Epithelial cell of esophagus (primary cell): ENCODE measurements around the gene KLHL15.
A peak's percentile ranks its signal among the peaks of the same experiment; 100 is the strongest.

Experiments
- DNase-seq: peaks from one replicate; pipeline ENCODE4 v3.0.0; 2010; ENCODE audit warnings: low read depth
- H3K4me3 ChIP-seq: 2 replicates; pipeline ENCODE4 v1.5.1; 2011; ENCODE audit warnings: mild to moderate bottlenecking, low read length, control low read depth
- CTCF ChIP-seq: IDR thresholded peaks from 2 replicates; pipeline ENCODE4 v1.5.1; 2011; ENCODE audit warnings: low read depth, mild to moderate bottlenecking, low read length, control low read depth, inconsistent platforms; ENCODE audit not compliant: insufficient read depth; ENCODE audit errors: missing control alignments

KLHL15 gene

DNA sequence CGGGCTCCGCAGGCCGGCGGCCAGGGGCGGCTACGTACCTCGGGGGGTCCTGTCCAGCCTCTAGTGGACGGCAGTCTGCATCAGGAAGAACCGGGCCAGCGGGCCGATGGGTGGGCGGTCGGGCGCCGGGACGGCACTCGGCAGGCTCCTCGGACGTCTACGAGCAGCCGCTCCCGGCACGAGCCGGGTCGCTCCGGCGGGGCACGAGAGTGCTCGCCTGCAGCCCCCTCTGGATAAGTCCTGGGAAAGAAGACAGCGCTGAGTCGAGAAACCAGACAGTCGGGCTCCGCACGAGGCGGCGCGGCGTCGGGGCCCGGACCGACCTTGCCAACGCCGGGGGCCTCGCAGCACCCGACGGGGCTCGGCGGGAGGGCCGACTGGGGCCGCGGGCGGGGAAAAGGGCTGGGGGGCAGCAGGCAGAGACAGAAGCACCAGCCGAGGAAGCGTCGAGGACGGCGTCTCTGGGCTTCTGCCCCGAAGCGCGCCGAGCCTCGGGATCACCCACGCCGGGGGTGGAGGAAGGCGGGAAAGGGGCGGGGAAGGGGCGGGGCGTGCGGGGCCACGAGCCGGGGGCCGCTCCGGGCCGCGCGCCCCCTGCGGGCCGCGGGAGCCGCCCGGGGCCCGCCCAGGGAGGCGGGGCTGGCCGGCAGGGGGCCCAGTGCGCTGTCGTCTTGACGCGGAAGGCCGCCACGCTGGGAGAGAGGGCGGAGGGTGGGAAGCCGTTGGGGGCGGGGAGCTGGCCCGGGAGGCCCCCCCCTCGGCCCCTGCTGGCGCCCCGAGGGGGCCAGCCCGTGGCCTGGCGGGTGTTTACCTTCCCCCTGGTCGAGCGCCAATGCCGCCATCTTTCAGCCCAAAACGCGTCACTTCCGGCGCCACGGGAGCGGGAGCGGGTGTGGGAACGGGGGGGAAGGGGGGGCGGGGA lies 1.9 kb downstream of the KLHL15 start:
- no peak for TF ChIP-seq CTCF
- peak overlapping the region; percentile 72 for H3K4me3 ChIP-seq
- DNase-seq, result peak; percentile 76

DNA sequence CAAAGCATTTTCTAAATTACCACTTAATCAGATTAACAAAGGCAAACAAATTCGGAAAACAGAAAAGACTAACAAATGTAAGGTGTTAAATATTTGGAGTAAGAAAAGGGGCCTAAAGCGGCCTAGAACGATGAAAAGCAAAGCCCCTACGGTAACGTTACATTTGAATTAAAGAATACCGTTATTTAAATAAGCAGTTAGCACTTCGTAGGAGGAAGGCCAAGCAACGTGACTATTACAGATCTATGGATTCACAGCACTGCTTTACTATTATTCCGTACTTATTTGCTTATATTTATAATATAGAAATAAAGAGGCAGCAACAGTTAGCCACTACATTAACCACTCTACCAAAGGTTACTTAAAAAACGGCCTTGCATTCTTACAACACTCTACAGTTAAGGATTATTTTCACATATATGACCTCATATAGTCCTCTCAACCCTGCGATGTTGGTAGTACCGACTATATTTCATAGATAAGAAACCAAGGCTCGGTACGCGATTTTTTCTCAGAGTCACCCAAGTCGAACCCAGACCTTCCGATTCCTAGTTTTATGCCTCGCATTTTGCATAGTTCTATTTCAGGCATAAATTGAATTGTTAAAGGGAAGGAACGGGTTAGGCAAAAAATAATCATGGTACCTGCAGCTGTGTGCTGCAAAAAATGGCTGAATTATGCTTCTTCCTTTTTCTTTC lies 2.9 kb downstream of the KLHL15 start:
- DNase-seq, result no peak

DNA sequence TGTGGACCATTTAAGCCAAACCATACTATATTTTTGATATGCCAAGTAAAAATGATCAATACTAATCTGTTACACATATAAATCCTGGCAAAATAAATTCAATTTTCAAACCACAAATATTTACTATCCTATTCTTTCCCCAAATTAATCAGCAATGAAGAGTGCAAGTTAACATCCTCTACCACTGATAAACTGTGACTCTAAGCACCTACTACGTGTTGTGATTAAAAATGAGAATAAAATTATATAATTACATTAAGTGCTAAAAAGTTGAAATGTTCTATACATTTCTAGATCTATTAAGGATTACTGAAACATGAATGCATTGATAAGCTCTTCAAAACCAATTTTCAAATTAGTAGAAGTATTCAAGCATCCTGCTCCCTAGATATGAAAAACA lies 3.4 kb downstream of the KLHL15 start:
- no peak for DNase-seq
- peak overlapping the region; percentile 72 for H3K4me3 ChIP-seq
- TF ChIP-seq CTCF, result no peak

More for the DNA sequence above, 2.9 kb downstream of the KLHL15 start:
- TF ChIP-seq CTCF, result no peak
- peak overlapping the region; percentile 72 for H3K4me3 ChIP-seq

- TF ChIP-seq CTCF, result no peak
- no peak for DNase-seq
- no peak overlapping the region for H3K4me3 ChIP-seq
Observed at GRCh38 chrX:24020306-24020876, 6.6 kb downstream of the KLHL15 start.

DNA sequence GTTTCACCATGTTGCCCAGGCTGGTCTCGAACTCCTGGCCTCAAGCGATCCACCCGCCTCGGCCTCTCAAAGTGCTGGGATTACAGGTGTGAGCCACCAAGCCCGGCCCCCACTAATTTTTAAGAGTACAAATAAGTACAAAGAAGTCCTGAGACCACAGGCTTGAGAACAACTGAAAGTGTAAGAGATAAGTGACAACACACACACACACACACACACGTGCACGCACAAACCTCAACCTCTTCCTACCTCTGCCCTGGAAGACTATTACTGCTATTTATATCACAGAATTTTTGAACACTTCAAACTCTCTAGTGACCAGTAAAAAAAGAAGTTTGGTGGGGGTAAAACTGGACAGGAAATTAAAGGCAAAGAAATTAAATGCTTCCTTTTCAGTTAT lies 7.5 kb downstream of the KLHL15 start:
- no peak overlapping the region for H3K4me3 ChIP-seq
- no peak for DNase-seq
- no peak for TF ChIP-seq CTCF

DNA sequence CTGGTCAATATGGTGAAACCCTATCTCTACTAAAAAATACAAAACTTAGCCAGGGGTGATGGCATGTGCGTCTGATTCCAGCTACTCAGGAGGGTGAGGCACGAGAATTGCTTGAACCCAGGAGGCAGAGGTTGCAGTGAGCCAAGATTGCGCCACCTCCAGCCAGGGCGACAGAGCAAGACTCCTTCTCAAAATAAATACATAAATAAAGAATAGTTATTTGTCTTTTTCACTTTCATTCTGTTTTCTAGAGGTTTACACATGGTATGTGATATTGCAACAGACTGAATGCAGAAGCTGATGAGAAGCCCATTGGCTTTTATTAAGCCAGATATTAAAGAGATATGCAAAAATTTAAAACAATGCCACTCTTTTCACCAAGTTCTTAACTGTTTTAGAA lies 8.2 kb downstream of the KLHL15 start:
- H3K4me3 ChIP-seq, result no peak overlapping the region
- no peak for TF ChIP-seq CTCF
- no peak for DNase-seq

GRCh38 chrX:24017674-24018073 lies 9.3 kb downstream of the KLHL15 start:
- no peak overlapping the region for H3K4me3 ChIP-seq
- no peak for TF ChIP-seq CTCF
- no peak for DNase-seq
